ENCODE data around the gene EEF2KMT.
"Not testable (repeated sequence)": the region's sequence is repeated elsewhere in the genome, so short reads cannot be mapped to it uniquely, and the experiment has no call there.

- not testable (repeated sequence) for TF ChIP-seq CTCF (IDR thresholded peaks at IDR 0.05; ENCODE audit: low read length); EZH2 (IDR thresholded peaks at IDR 0.05; ENCODE audit: borderline replicate concordance, low read length)
Measured at GRCh38 chr16:5097061-5097469, 530 bp downstream of the EEF2KMT start.

Data from OCI-LY1 (cell line).